Measurements from ENCODE around the gene DMTF1. TPM values are rescaled to one million over a fixed set of nuclear protein-coding genes. Genes with fewer than 3 reads are reported as not detected.
A peak's percentile ranks its signal among the peaks of the same experiment; 100 is the strongest.
"Not testable (repeated sequence)": the region's sequence is repeated elsewhere in the genome, so short reads cannot be mapped to it uniquely, and the experiment has no call there.

DMTF1 gene
- total RNA-seq, 1 donor from 2014 or later: 142 TPM

- no peak for DNase-seq
These were observed 47.0 kb downstream of the DMTF1 start for GRCh38 chr7:87199241-87199640.

GRCh38 chr7:87199700-87200450 is 47.6 kb downstream of the DMTF1 start:
- DNase-seq: no peak

GRCh38 chr7:87202208-87202607 is 50.0 kb downstream of the DMTF1 start:
- no peak for DNase-seq

GRCh38 chr7:87202705-87203104 is 50.5 kb downstream of the DMTF1 start:
- no peak for DNase-seq

- not testable (repeated sequence) for DNase-seq
These were observed 51.7 kb downstream of the DMTF1 start for GRCh38 chr7:87203929-87204328.

GRCh38 chr7:87204933-87205332 is 52.7 kb downstream of the DMTF1 start:
- no peak for DNase-seq

GRCh38 chr7:87205701-87206100 is 53.4 kb downstream of the DMTF1 start:
- DNase-seq: not testable (repeated sequence)

- DNase-seq: no peak
These were observed 54.1 kb downstream of the DMTF1 start for GRCh38 chr7:87206361-87206760.

- no peak for DNase-seq
These were observed 57.2 kb downstream of the DMTF1 start for GRCh38 chr7:87209295-87209924.

GRCh38 chr7:87210506-87210905 is 58.3 kb downstream of the DMTF1 start:
- DNase-seq: no peak

GRCh38 chr7:87212498-87212897 is 60.2 kb downstream of the DMTF1 start:
- no peak for DNase-seq

GRCh38 chr7:87213252-87213651 is 61.0 kb downstream of the DMTF1 start:
- no peak for DNase-seq

GRCh38 chr7:87213811-87214210 is 61.6 kb downstream of the DMTF1 start:
- no peak for DNase-seq

- no peak for DNase-seq
These were observed 62.8 kb downstream of the DMTF1 start for GRCh38 chr7:87215046-87215445.

GRCh38 chr7:87216701-87217508 is 64.7 kb downstream of the DMTF1 start:
- DNase-seq: no peak

GRCh38 chr7:87217983-87218653 is 65.9 kb downstream of the DMTF1 start:
- no peak for DNase-seq

- peak; percentile 60 for DNase-seq
These were observed 66.7 kb downstream of the DMTF1 start for GRCh38 chr7:87218796-87219544.

GRCh38 chr7:87219545-87220025 is 67.3 kb downstream of the DMTF1 start, which contains the start of gene TMEM243:
Gene TMEM243, minus strand, starts transcription at chr7:87219732. Its CDS starts 229 bp downstream, at chr7:87219503.
- peak; percentile 82 for DNase-seq

GRCh38 chr7:87220026-87220733 is 67.9 kb downstream of the DMTF1 start:
- DNase-seq: peak; percentile 83

GRCh38 chr7:87220734-87221215 is 68.5 kb downstream of the DMTF1 start:
- DNase-seq: peak; percentile 63

GRCh38 chr7:87223666-87224065 is 71.4 kb downstream of the DMTF1 start:
- no peak for DNase-seq

Measured in tongue (tissue), 2 donors.